Activated T-helper 9 cell treated with anti-CD3 and anti-CD28 coated beads, Interleukin-2, amount 50 U/mL, for 16 hours (primary cell): ENCODE data around the gene GK.
"Not testable (repeated sequence)": the region's sequence is repeated elsewhere in the genome, so short reads cannot be mapped to it uniquely, and the experiment has no call there.

ENCODE experiments used
- DNase-seq: peaks from one replicate; pipeline ENCODE4 v3.0.0-alpha.2; 2020; ENCODE audit warnings: low read depth

GK gene

DNA sequence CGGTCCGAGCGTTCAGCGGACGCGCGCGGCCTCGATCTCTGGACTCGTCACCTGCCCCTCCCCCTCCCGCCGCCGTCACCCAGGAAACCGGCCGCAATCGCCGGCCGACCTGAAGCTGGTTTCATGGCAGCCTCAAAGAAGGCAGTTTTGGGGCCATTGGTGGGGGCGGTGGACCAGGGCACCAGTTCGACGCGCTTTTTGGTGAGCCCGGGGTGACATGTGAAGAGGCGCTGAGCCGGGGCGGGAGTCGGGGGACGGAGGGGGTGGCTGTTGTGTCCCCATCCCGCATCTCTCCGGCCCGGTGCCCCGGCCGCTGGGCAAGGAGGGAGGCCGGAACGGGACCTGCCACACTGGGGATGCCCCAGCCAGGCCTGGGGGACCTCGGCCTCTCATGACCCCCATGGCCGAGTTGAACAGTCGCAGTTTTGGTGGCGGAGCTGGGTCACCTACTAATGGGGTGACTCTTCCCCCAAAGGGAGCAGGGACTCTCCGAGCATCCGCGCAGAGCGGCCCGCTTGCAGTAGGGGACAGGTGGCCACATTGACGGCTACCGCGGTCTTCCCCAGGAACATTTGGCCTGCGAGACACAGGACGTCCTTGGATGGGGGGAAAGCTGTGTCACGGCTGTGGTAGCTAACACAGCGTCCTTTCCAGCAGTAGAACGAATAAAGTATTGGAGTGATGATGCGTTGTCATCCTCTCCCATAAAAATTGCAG, at the start of gene GK:
GK (plus strand) TSS at position 9 of the 717 bp plus-strand sequence; CDS start at position 124, 115 bp downstream.
- peak; percentile 5 for DNase-seq

DNA sequence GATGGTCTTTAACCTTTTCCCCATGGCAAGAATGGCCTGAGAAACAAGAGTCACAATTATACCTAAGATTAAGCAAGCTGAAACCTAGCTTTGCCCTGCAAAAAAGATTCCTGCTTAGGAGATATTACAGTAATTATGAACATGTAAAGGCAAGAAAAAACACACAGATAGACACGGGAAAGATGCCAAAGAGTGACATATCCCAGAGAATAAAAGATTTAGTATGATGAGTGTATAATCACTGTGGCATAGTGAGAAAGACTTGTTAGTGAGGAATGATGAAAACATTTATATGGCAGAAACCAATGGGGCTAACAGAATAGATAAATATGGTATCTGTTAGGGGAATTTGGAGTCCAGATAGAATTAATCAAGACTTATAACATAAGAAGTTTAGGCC, 46.1 kb upstream of the GK start:
- DNase-seq, result no peak

DNA sequence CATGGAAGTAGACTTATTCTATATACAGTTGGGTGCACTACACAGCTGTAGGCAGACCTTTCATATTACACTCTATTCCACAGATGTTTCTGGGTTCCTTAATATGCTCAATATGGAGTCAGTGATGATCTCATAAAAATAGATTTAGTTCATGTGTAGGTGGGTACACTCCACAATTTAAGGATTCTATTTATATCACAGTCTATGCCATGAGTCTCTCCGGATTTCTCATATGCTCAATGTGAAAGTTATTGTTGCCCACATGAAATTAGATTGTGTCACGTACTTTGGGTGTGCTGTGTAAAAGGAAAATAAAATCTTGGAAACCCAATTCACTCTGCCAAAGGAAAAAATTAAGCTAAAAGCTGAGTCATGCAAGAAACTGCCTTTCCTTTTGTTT, 43.2 kb upstream of the GK start:
- DNase-seq, result no peak

DNA sequence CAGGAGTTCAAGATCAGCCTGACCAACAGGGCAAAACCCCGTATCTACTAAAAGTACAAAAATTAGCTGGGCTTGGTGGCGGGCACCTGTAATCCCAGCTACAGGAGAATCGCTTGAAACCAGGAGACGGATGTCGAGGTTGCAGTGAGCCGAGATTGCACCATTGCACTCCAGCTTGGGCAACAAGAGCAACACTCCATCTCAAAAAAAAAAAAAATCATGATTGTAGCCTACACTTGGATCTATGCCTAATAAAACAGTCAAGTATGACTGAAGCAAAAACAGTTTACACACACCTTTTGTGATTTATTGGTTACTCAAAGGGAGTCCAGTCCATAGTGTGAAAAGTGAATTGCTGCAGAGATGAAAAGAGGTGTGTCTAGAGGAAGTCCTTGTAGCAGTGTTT, 41.0 kb upstream of the GK start:
- no peak for DNase-seq

DNA sequence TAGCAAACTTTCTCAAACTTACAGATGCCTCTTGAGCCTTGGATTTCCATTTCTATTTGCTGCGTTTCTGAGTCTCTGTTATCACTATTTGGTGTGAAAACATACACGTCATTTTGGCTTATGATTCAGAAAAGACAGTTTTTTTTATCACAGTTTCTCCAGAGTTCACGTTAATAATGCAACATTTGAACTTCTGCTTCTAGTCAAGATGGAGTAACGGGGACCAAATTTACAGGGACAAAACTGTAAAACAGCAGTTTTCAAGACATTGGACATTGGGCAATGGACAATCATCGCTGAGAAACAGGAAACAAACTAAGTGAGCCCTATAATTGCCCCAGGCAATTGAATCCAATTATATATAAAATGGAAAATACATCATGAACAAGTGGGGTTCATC, 39.5 kb upstream of the GK start:
- DNase-seq, result no peak

DNA sequence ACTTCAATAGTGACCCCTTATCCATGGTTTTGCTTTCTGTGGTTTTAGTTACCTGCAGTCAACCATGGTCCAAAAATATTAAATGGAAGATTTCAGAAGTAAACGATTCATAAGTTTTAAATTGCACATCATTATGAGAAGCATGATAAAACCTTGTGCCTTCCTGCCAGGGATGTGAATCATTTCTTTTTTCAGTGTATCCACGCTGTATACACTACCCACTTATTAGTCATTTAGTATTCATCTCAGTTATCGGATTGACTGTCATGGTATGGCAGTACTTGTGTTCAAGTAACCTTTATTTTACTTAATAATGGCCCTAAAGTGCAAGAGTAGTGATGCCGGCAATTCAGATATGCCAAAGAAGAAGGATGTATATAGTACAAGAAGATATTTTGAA, 38.0 kb upstream of the GK start:
- no peak for DNase-seq

DNA sequence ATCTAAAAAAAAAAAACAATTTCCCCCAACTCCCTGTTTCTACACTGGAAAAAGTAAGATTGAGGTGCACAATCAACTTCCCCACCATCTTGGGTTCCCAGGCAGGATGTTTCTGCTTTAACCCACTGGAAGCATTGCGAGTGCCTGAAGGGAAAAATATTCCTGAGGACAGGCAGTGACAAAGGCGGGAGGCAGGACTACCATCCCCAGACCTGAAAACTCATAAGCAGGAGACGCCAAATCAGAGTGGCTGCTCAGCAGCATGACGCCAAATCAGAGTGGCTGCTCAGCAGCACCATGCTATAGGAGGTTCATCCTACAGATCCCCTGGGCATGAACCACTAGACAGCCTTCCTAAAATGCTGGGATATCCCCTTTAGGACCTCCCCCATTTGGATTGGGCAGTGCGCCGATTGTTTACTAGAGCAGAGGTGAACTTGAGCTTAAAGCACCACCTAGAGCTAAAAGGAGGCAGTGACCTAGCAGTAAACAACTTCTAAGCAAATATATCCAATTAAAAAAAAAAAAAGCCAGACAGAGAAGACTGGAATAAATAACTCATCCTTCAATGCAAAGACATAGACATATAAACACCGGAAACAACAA, 35.0 kb upstream of the GK start:
- DNase-seq, result no peak

DNA sequence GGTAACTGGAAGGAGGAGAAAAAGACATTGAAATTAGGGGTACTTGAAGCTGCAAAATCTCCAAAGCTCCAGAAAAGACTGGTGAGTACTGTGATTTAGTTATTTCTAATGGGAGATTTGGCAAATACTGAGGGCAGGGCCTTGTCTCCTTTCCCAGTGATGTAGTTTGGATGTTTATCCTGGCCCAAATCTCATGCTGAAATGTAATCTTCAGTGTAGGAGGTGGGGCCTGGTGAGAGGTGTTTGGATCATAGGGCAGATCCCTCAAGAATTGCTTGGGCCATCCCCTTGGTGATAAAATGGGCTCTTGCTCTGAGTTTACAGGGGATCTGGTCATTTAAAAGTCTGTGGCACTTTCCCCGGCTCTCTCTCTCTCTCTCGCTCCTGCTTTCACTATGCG, 33.1 kb upstream of the GK start:
- DNase-seq, result no peak

DNA sequence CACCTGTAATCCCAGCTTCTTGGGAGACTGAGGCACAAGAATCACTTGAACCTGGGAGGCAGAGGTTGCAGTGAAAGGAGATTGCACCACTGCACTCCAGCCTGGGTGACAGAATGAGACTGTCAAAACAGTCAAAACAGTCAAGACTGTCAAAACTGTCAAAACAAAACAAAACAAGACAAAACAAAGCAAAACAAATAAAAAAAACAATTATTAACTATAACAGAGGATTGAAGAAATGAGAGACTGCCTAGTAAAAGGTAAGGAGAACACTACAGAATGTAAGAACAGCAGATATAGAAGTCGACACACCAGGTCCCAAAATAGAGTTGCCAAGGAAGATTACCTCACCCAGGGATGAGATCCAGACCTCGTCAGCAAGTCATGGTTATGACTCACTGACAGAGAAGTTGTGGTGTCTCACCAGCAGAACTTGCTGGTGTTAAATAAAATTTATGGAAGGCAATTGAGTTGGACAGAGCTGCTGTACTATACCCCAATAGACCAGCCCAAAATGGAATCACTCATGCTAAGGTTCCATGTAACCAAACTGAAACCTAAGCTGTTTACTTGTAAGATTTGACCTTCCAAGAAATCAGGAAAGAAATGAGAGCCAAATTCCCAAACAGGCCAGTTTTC, 32.1 kb upstream of the GK start:
- no peak for DNase-seq

DNA sequence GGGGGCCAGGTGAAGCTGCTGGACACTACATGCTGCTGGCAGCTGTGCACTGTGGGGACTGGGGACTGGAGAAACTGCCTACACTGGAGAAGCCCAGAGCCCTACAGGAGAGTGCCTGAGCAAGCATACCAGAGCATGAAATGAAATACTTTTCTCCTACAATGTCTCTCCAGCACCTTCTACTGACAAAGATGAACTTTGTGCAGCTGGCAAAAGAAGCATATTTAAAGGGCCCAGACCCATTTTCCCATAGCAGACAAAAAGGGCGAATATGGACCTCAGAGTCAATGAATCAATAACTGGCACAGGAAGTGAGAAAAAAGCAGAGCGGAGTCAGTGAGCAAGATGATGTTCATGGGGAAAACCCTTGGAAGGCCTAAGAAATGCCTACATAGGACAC, 30.9 kb upstream of the GK start:
- DNase-seq, result no peak

DNA sequence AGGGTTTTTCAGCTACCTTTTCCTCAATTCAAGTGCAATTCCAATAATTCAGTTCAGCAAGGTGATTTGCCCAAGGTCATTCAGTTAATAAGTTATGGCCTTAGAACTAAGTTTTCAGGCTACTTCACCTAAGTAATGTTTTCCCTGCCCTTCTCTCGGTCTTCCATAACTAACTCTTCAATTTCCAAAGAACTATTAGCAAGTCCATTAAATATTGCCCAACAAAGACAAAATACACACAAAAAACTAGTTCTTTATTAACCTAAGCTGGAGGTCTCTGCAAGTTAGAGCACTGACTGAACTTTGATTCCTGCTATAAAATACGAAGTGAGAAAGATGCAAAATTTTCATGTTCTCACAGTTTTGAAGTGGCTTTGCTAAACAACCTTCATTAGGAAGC, 26.8 kb upstream of the GK start:
- no peak for DNase-seq

DNA sequence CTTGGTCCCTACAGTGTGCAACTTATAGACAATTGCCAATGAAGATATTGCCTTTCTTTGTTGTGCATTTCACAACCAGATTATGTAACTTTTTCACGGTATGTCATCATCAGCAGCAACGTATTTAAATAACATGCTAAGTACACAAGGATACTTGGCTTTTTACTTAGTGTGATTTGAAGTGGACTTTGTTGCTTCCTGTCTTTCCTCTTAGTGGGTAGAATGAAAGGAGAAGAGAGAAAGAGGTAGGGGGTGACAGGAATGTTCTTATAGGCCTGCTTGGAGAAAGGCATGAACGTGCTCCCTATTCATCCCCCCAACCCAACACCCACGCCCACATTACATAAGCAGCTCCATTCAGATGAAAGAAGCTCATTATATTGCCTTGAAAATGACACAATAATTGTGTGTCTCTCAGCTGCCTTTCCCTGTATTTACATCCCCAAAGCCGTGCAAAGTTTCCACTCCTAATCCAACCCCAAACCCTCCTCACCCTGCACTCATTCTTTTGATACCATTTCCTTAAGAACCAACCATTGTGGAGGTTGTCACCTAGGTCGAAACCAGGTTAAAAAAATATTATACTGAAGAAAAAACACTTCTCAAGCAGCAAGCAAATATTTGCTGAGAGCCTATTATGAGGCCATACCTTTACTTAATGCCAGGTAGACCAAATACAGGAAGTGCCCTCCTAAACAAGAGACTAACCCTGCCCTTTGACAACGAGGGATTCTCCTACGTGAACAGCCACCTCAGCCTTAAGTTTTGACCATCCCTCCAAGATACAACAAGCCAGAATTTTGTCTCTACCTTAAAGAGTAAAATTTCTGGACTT, 25.2 kb upstream of the GK start:
- DNase-seq, result no peak

DNA sequence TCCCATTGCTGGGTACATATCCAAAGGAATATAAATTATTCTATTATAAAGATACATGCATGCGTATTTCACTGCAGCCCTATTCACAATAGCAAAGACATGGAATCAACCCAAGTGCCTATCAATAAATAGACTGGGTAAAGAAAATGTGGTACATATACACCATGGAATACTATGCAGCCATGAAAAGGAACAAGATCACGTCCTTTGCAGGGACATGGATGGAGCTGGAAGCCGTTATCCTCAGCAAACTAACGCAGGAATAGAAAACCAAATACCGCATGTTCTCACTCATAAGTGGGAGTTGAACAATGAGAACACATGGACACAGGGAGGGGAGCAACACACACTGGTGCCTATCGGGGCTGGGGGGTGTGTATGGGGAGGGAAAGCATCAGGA, 19.2 kb upstream of the GK start:
- not testable (repeated sequence) for DNase-seq

DNA sequence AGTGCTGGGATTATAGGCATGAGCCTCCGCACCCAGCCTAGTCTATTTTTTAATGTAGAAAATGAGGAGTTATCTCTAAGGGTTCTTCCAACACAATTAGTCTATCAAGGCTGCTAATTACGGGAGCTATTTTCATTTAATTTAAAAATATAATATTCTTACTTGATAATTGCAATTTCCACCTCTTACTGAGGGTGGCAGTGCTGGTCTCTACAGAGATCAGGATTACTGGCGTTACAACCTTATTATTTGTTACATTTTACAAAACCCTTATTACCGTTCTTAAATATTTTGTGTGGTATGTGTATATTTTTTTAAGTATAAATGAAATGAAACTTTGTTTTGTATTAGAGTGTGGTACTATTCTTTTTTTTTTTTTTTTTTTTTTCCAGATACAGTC, 17.6 kb upstream of the GK start:
- DNase-seq, result no peak

DNA sequence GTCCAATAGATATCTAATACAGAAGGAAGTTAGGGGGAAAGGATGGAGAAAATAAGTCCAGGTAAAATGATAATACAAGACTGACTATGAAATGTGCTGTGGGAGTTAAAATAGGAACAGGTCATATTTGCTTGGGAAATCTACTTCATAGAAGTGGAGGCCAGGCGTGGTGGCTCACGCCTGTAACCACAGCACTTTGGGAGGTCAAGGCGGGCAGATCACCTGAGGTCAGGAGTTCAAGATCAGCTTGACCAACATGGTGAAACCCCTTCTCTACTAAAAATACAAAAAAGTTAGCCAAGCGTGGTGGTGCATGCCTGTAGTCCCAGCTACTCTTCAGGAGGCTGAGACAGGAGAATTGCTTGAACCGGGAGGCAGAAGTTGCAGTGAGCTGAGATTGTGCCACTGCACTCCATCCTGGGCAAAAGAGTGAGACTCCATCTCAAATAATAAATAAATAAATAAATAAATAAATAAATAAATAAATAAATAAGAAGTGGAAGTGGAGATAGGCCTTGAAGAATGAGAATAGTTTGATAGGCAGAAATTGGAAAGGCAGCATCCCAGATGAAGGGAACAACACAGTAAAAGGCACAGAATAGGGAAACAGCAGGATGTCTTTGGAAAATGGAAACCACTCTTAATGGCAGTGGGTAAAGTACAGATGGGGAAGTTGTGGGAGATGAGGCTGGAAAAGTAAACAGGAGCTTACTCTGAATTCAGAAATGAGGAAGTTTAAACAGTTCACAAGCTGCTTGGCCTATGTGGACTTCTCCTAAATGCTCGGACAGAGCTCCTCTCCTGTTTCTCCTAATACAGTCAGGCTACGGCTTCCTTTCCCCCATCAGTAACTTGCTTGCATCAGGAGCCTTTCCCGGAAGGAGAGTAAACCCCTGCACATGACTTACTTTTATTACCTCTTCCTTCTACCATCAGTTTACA, 15.1 kb upstream of the GK start:
- no peak for DNase-seq

DNA sequence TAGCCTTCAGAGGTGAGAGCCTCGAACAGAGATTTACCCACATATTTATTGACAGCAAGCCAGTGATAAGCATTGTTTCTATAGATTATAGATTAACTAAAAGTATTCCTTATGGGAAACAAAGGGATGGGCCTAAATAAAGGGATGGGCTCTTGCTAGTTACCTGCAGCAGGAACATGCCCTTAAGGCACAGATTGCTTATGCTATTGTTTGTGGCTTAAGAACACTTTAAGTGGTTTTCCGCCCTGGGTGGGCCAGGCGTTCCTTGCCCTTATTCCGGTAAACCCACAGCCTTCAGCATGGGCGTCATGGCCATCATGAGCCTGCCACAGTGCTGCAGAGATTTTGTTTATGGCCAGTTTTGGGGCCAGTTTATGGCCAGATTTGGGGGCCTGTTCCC, 13.5 kb upstream of the GK start:
- DNase-seq, result not testable (repeated sequence)

DNA sequence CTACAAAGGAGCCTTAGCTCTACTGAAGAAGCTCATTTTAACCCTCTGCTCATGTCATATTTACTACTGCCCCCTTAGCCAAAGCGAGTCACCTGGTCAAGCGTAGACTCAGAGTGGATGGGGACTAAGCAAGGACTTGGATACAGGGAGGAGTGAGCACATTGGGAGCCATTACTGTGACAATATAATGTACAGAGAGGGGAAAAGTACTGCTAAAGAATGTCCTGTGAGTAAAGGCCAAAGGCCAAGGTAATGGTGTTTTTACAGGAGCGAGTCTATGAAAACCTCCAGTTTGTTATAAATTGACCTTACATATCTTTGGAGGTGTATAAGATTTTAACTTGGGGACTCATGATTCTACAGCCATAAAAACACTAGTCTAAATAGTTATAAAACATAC, 10.6 kb upstream of the GK start:
- no peak for DNase-seq

DNA sequence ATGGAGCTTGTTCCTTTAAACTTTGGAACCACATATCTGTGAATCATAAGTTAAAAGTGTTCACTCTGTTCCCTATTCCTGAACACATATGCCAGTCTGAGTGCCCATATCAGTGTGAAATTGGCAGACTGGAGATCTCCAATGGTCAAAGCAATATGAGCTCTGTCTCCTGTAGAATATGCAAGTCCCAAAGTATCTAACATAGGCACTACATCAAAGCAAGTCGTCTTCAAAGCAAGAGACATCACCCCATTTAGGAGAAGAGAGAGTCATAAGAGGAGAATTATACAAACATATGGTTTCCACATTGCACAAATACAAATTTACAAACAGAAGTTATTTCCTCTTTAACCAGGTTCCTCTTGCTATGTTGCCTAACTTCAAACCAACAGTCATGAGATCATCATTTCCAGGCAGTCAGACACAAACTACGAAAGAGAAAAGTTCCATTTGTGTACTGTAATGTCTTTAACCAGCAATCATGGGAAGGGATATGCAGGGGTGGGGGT, 9.9 kb upstream of the GK start:
- DNase-seq, result no peak

DNA sequence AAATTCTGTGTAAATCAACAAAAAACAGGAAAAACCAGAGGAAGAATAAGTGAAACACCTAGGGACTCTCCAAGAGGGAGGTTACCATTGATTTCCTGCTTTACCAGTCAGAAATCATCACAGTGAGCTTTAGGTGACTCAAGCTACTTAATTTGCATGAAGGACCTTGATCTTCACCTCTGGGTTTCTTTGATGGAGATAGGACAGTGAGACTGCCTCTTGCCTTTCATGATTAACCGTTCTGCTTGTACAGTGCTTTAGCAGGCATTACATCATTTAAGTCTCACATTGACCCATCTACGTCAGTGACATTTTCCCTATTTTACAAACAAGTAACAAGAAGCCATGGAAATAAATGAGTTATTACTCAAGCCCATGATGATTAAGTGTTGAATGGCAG, 3.4 kb upstream of the GK start:
- no peak for DNase-seq

DNA sequence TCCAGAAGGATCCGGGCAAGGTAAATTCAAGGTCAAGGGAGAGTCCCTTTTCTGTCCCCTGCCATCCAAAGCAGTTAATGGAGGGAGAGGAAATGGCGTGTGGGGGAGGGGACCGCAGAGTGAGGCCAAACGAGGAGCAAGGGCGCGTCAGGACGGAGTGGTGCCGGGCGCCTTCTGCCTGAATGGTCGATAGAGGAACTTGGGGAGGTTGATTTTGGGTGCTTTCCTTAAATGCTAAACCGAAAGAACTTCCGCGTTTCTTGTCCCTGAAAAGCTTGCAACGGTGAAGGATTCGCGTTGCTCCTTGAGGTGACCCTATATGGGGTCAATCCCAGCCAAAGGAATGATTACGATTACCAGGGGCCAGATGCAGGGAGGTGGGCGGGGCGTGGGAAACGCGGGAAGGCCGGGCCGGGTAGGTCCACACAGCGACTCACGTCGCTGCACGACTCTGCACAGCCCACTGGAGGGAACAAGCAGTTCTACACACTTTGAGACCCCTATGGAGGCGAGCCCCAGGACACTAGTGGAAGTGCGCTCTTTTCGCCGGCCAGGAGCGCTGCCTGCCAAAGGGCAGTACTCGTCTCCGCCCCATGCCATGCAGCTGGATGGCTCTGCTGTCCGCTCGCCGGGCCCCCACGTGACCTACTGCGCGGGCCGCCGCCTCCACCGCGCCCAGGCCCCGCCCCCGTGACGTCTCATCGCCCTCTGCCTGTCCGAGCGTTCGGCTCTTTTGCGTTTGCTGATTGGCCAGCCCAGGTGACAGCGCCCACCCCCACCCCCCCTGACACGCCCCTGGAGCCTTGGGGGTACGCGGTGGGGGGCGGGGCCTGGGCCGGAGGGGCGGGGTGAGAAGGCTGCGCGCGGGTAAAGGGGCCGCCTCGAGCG, 452 bp upstream of the GK start:
- DNase-seq, result peak; percentile 84
